Measurements from ENCODE around the gene EXOC4. TPM values are rescaled to one million over a fixed set of nuclear protein-coding genes. Genes with fewer than 3 reads are reported as not detected.

Gene EXOC4
- total RNA-seq, 1 donor from 2014 or later, result 103 TPM

- POLR2A ChIA-PET, result no interaction called here
- H3K27me3 Mint-ChIP-seq, result no peaks in the 10 kb centered on the region
- TF ChIP-seq, protein P1, sequence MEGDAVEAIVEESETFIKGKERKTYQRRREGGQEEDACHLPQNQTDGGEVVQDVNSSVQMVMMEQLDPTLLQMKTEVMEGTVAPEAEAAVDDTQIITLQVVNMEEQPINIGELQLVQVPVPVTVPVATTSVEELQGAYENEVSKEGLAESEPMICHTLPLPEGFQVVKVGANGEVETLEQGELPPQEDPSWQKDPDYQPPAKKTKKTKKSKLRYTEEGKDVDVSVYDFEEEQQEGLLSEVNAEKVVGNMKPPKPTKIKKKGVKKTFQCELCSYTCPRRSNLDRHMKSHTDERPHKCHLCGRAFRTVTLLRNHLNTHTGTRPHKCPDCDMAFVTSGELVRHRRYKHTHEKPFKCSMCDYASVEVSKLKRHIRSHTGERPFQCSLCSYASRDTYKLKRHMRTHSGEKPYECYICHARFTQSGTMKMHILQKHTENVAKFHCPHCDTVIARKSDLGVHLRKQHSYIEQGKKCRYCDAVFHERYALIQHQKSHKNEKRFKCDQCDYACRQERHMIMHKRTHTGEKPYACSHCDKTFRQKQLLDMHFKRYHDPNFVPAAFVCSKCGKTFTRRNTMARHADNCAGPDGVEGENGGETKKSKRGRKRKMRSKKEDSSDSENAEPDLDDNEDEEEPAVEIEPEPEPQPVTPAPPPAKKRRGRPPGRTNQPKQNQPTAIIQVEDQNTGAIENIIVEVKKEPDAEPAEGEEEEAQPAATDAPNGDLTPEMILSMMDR (IDR thresholded peaks at IDR 0.05), result no peak
These were observed 826.1 kb downstream of the EXOC4 start for GRCh38 chr7:134078991-134079390.

DNA sequence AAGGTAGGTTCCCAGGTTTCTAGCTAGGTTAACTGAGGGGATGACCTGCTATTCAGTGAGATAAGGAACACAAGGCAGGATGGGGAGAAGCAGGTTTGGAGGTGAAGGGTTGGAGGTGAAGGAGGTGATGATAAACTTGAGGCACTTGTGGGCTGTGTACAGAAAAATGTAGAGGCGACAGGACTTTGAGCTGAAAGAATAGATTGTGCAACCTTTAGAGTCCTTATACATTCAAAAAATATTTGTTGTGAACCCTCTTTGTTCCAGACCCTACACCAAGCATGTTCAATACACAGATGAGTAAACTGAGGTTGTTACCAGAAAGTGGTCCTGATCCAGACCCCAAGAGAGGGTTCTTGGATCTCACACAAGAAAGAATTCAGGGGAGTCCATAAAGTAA lies 828.8 kb downstream of the EXOC4 start:
- no peaks in the 10 kb centered on the region for H3K36me3 Mint-ChIP-seq (ENCODE audit: low read depth)
- DNase-seq, result no peak
- no peak for ATAC-seq (ENCODE audit: low read depth)
- CTCF ChIA-PET, result no interaction called here
- H3K27ac Mint-ChIP-seq, result no peak overlapping the region
- no peak overlapping the region for H3K4me3 Mint-ChIP-seq
- H3K9me3 Mint-ChIP-seq, result no peaks in the 10 kb centered on the region
- H3K27me3 Mint-ChIP-seq, result no peaks in the 10 kb centered on the region
- intact Hi-C loops (cut with micrococcal nuclease), result no loop called here
- TF ChIP-seq, protein P1 (IDR thresholded peaks at IDR 0.05), result no peak
- POLR2A ChIA-PET, result no interaction called here
- H3K4me1 Mint-ChIP-seq, result peaks cover 15% of the 10 kb centered on the region

More at GRCh38 chr7:134078991-134079390, 826.1 kb downstream of the EXOC4 start:
- intact Hi-C loops (cut with micrococcal nuclease), result no loop called here
- no peaks in the 10 kb centered on the region for H3K36me3 Mint-ChIP-seq (ENCODE audit: low read depth)
- DNase-seq (no peak), ATAC-seq (ENCODE audit: low read depth) (no peak)
- CTCF ChIA-PET, result no interaction called here
- H3K9me3 Mint-ChIP-seq, result peaks cover 2% of the 10 kb centered on the region
- H3K4me1 Mint-ChIP-seq, result peaks cover under 1% of the 10 kb centered on the region
- H3K4me3 Mint-ChIP-seq, result no peak overlapping the region
- no peak overlapping the region for H3K27ac Mint-ChIP-seq

GRCh38 chr7:134083766-134084487 lies 831.0 kb downstream of the EXOC4 start:
- CTCF ChIA-PET, result no interaction called here
- intact Hi-C loops (cut with micrococcal nuclease), result no loop called here
- TF ChIP-seq, protein P1 (IDR thresholded peaks at IDR 0.05), result no peak
- Mint-ChIP-seq H3K9me3 (peaks cover 5% of the 10 kb centered on the region), H3K4me1 (peaks cover 15% of the 10 kb centered on the region), H3K4me3 (no peak overlapping the region), H3K27me3 (no peaks in the 10 kb centered on the region), H3K27ac (no peak overlapping the region), H3K36me3 (ENCODE audit: low read depth) (no peaks in the 10 kb centered on the region)
- POLR2A ChIA-PET, result no interaction called here
- ATAC-seq (ENCODE audit: low read depth) (no peak), DNase-seq (no peak)

- CTCF ChIA-PET, result no interaction called here
- TF ChIP-seq, protein P1 (IDR thresholded peaks at IDR 0.05), result no peak
- peak; percentile 54 for ATAC-seq (ENCODE audit: low read depth)
These were observed 831.7 kb downstream of the EXOC4 start for GRCh38 chr7:134084488-134085144.

GRCh38 chr7:134085311-134085710 lies 832.4 kb downstream of the EXOC4 start:
- Mint-ChIP-seq H3K36me3 (ENCODE audit: low read depth) (peaks cover 2% of the 10 kb centered on the region), H3K27me3 (no peaks in the 10 kb centered on the region), H3K9me3 (peaks cover 18% of the 10 kb centered on the region), H3K4me1 (peaks cover 15% of the 10 kb centered on the region), H3K27ac (no peak overlapping the region), H3K4me3 (no peak overlapping the region)
- ATAC-seq (ENCODE audit: low read depth) (no peak), DNase-seq (no peak)
- intact Hi-C loops (cut with micrococcal nuclease), result loop anchor here (5.0 kb wide), 1 partner anchor 42 kb away; the partner anchor contains the start of gene LRGUK
- TF ChIP-seq, protein P1 (IDR thresholded peaks at IDR 0.05), result no peak
- ChIA-PET CTCF (interaction anchor here (0.8 kb wide), 1 partner anchor 56 kb away, joined by 4 read pairs; no protein-coding TSS in a partner anchor), POLR2A (no interaction called here)

More at GRCh38 chr7:134084488-134085144, 831.7 kb downstream of the EXOC4 start:
- Mint-ChIP-seq H3K27me3 (no peaks in the 10 kb centered on the region), H3K4me1 (peaks cover 15% of the 10 kb centered on the region), H3K36me3 (ENCODE audit: low read depth) (peaks cover 2% of the 10 kb centered on the region), H3K27ac (no peak overlapping the region), H3K9me3 (peaks cover 12% of the 10 kb centered on the region), H3K4me3 (no peak overlapping the region)
- POLR2A ChIA-PET, result interaction anchor here (0.6 kb wide), 1 partner anchor 42 kb away, joined by 5 read pairs; no protein-coding TSS in a partner anchor
- intact Hi-C loops (cut with micrococcal nuclease), result loop anchor here (5.0 kb wide), 1 partner anchor 43 kb away; the partner anchor contains the start of gene LRGUK
- DNase-seq, result no peak

Measured in activated B cell treated with CpG ODN at 0.5 μM for 24 hours (primary cell).